ENCODE results near the gene MOAP1. TPM values are rescaled to one million over a fixed set of nuclear protein-coding genes. Genes with fewer than 3 reads are reported as not detected.
"Not testable (repeated sequence)": the region's sequence is repeated elsewhere in the genome, so short reads cannot be mapped to it uniquely, and the experiment has no call there.

The MOAP1 gene
- total RNA-seq, 1 donor from 2014 or later, result 58.1 TPM

GRCh38 chr14:93156693-93157369, 27.9 kb downstream of the MOAP1 start:
- no peak for DNase-seq (ENCODE audit: low spot score)
- intact Hi-C loops (cut with DNase I), result no loop called here

GRCh38 chr14:93155667-93156066, 29.0 kb downstream of the MOAP1 start:
- no peak for DNase-seq (ENCODE audit: low spot score)
- intact Hi-C loops (cut with DNase I), result no loop called here

GRCh38 chr14:93153121-93153520, 31.6 kb downstream of the MOAP1 start:
- intact Hi-C loops (cut with DNase I), result no loop called here
- DNase-seq (ENCODE audit: low spot score), result no peak

- DNase-seq (ENCODE audit: low spot score), result no peak
- intact Hi-C loops (cut with DNase I), result no loop called here
Measured at GRCh38 chr14:93150227-93151208, 34.2 kb downstream of the MOAP1 start.

- no peak for DNase-seq (ENCODE audit: low spot score)
- intact Hi-C loops (cut with DNase I), result no loop called here
Measured at GRCh38 chr14:93148979-93149378, 35.7 kb downstream of the MOAP1 start.

- DNase-seq (ENCODE audit: low spot score), result no peak
- intact Hi-C loops (cut with DNase I), result no loop called here
Measured at GRCh38 chr14:93146119-93146518, 38.6 kb downstream of the MOAP1 start.

- intact Hi-C loops (cut with DNase I), result no loop called here
- no peak for DNase-seq (ENCODE audit: low spot score)
Measured at GRCh38 chr14:93142854-93143652, 41.6 kb downstream of the MOAP1 start.

GRCh38 chr14:93137864-93138263, 46.8 kb downstream of the MOAP1 start:
- intact Hi-C loops (cut with DNase I), result loop anchor here (2.0 to 5.0 kb wide), 4 partner anchors 25 to 256 kb away; no protein-coding TSS in a partner anchor
- DNase-seq (ENCODE audit: low spot score), result no peak

- intact Hi-C loops (cut with DNase I), result loop anchor here (5.0 kb wide), 2 partner anchors 164 to 254 kb away; no protein-coding TSS in a partner anchor
Measured at GRCh38 chr14:93136508-93136907, 48.2 kb downstream of the MOAP1 start.

GRCh38 chr14:93136009-93136408, 48.7 kb downstream of the MOAP1 start:
- intact Hi-C loops (cut with DNase I), result loop anchor here (5.0 kb wide), 2 partner anchors 164 to 254 kb away; no protein-coding TSS in a partner anchor

More at GRCh38 chr14:93136508-93136907, 48.2 kb downstream of the MOAP1 start:
- DNase-seq (ENCODE audit: low spot score), result not testable (repeated sequence)

GRCh38 chr14:93135399-93135798, 49.3 kb downstream of the MOAP1 start:
- no peak for DNase-seq (ENCODE audit: low spot score)
- intact Hi-C loops (cut with DNase I), result loop anchor here (5.0 kb wide), 2 partner anchors 163 to 253 kb away; no protein-coding TSS in a partner anchor

More at GRCh38 chr14:93136009-93136408, 48.7 kb downstream of the MOAP1 start:
- DNase-seq (ENCODE audit: low spot score), result no peak

GRCh38 chr14:93133464-93133863, 51.2 kb downstream of the MOAP1 start:
- no peak for DNase-seq (ENCODE audit: low spot score)
- intact Hi-C loops (cut with DNase I), result no loop called here

GRCh38 chr14:93132472-93133065, 52.1 kb downstream of the MOAP1 start:
- intact Hi-C loops (cut with DNase I), result no loop called here
- no peak for DNase-seq (ENCODE audit: low spot score)

Other genes starting within 250 kb of the MOAP1 start
- 77.1 TPM for gene ITPK1, start 69.0 kb downstream of the MOAP1 start, total RNA-seq
- gene LYSET, start 420 bp upstream of the MOAP1 start, total RNA-seq, result 17.3 TPM
- 11.8 TPM for gene GON7, start 22.2 kb upstream of the MOAP1 start, total RNA-seq
- 25.2 TPM for gene UBR7, start 22.4 kb upstream of the MOAP1 start, total RNA-seq
- 27.7 TPM for gene BTBD7, start 148.1 kb upstream of the MOAP1 start, total RNA-seq
- gene COX8C, start 162.3 kb upstream of the MOAP1 start, total RNA-seq, result 0.67 TPM
- gene UNC79, start 246.0 kb upstream of the MOAP1 start, total RNA-seq, result 0.51 TPM

Measured in cardiac septum (tissue), 1 donor.